HuH-7.5 (cell line): ENCODE data around the gene REEP1.

ENCODE experiments used
- DNase-seq: peaks from one replicate; pipeline ENCODE4 v3.0.0; 2011; ENCODE audit warnings: low spot score

Gene REEP1

GRCh38 chr2:86195808-86196387, 141.5 kb downstream of the REEP1 start:
- no peak for DNase-seq

GRCh38 chr2:86195055-86195807, 142.2 kb downstream of the REEP1 start, which contains the start of gene IMMT:
Gene IMMT, minus strand, starts transcription at chr2:86195462. Its CDS starts 80 bp downstream, at chr2:86195382.
- peak; percentile 81 for DNase-seq

- DNase-seq, result no peak
Measured at GRCh38 chr2:86194751-86195054, 142.7 kb downstream of the REEP1 start.

GRCh38 chr2:86193901-86194567, 143.4 kb downstream of the REEP1 start:
- DNase-seq, result no peak

GRCh38 chr2:86189782-86190416, 147.5 kb downstream of the REEP1 start:
- no peak for DNase-seq

GRCh38 chr2:86186431-86186830, 151.0 kb downstream of the REEP1 start:
- DNase-seq, result no peak

GRCh38 chr2:86185517-86186212, 151.8 kb downstream of the REEP1 start:
- no peak for DNase-seq

GRCh38 chr2:86176597-86176996, 160.8 kb downstream of the REEP1 start:
- DNase-seq, result no peak

GRCh38 chr2:86175828-86176227, 161.6 kb downstream of the REEP1 start:
- no peak for DNase-seq

GRCh38 chr2:86174445-86174844, 163.0 kb downstream of the REEP1 start:
- DNase-seq, result no peak

- DNase-seq, result no peak
Measured at GRCh38 chr2:86172610-86173009, 164.8 kb downstream of the REEP1 start.

GRCh38 chr2:86171295-86171694, 166.1 kb downstream of the REEP1 start:
- DNase-seq, result no peak

- no peak for DNase-seq
Measured at GRCh38 chr2:86170449-86170848, 167.0 kb downstream of the REEP1 start.
